ENCODE data around the gene CNIH2.

Gene CNIH2

DNA sequence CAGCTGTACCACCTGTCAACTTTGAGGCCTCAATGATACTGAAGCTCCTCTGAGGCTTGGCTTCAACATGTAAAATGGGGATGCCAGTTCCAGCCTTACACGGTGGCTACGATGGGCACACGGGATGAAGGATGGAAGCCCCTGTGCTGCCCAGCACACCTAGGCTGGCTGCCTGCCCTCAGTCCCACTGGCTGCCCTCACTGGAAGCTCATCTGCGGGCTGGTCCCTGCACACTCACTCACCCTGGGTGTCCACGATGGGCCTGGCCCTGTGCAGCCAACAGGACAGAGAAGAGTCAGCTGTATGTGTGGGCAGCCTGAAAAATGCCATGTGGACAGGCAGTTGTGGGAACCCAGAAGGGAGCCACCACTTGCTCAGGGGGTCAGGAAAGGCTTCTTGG lies 8.7 kb downstream of the CNIH2 start:
- TF ChIP-seq, protein P1, sequence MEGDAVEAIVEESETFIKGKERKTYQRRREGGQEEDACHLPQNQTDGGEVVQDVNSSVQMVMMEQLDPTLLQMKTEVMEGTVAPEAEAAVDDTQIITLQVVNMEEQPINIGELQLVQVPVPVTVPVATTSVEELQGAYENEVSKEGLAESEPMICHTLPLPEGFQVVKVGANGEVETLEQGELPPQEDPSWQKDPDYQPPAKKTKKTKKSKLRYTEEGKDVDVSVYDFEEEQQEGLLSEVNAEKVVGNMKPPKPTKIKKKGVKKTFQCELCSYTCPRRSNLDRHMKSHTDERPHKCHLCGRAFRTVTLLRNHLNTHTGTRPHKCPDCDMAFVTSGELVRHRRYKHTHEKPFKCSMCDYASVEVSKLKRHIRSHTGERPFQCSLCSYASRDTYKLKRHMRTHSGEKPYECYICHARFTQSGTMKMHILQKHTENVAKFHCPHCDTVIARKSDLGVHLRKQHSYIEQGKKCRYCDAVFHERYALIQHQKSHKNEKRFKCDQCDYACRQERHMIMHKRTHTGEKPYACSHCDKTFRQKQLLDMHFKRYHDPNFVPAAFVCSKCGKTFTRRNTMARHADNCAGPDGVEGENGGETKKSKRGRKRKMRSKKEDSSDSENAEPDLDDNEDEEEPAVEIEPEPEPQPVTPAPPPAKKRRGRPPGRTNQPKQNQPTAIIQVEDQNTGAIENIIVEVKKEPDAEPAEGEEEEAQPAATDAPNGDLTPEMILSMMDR (IDR thresholded peaks at IDR 0.05) = no peak

- TF ChIP-seq, protein P1 (IDR thresholded peaks at IDR 0.05) = no peak
These were observed 9.4 kb downstream of the CNIH2 start for GRCh38 chr11:66287211-66287888.

- TF ChIP-seq, protein P1 (IDR thresholded peaks at IDR 0.05) = no peak
These were observed 10.1 kb downstream of the CNIH2 start for GRCh38 chr11:66287889-66288670.

- TF ChIP-seq, protein P1 (IDR thresholded peaks at IDR 0.05) = no peak
These were observed 10.9 kb downstream of the CNIH2 start, which contains the start of gene YIF1A for GRCh38 chr11:66288671-66289547. Gene YIF1A (minus strand): TSS chr11:66289143. CDS start chr11:66288985, 158 bp downstream.

GRCh38 chr11:66289548-66290329 lies 11.8 kb downstream of the CNIH2 start:
- TF ChIP-seq, protein P1 (IDR thresholded peaks at IDR 0.05) = no peak

DNA sequence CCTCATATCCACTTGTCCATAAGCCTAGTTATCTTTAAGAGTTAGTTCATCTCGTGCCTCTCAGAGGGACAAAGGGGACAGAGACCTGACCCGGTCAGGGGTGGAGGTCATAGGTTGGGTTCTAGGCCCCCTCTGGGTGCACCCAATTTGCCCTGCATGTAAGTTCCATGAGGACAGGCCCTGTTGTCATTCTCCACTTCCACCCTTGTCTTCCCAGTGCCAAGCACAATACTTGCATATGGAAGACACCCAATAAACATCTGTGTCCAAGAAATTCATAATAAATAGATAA lies 12.3 kb downstream of the CNIH2 start:
- TF ChIP-seq, protein P1 (IDR thresholded peaks at IDR 0.05) = no peak

DNA sequence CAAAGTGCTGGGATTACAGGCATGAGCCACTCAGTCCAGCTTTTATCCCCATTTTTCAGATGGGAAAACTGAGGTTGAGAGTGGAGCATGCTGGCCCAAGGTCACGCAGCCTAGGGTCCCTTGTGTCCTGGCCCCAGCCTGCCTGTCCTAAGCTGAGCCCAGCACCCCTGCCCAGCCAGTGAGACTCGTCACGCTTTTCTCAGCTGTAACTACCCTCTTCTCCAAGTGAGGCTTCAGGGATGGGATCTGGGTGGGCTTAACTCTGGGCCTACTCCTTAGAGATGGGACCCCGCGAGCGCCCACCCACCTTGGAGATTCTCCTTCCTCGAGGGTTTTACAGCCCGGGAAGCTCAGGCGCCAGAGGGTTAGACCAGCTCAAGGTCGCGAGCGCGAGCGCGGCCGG lies 13.3 kb downstream of the CNIH2 start:
- TF ChIP-seq, protein P1 (IDR thresholded peaks at IDR 0.05) = no peak
